ENCODE measurements around the gene ZFYVE19.

GRCh38 chr15:40763801-40764628, 42.9 kb upstream of the ZFYVE19 start, which contains the start of gene GCHFR:
- peak; percentile 38 for TF ChIP-seq POLR2A (IDR thresholded peaks at IDR 0.05)
- peak in 2 of 3 donors; percentile 59 to 64 for TF ChIP-seq CTCF (IDR thresholded peaks at IDR 0.05)
- no peak for TF ChIP-seq EP300 (IDR thresholded peaks at IDR 0.05)
